G401.6 (cell line): ENCODE measurements around the gene CIT.
"Not testable (repeated sequence)": the region's sequence is repeated elsewhere in the genome, so short reads cannot be mapped to it uniquely, and the experiment has no call there.

ENCODE experiments used
- FAIRE-seq: peaks from 2 replicates; lab custom pipeline; 2012; peaks lifted over from hg19 to GRCh38; lab: Jason Lieb, UNC

CIT gene

GRCh38 chr12:119876761-119877638 is at the start of gene CIT:
Gene CIT, minus strand, starts transcription at chr12:119877320. Its CDS starts 1,152 bp downstream, at chr12:119876168.
- peak; percentile 98 for FAIRE-seq

GRCh38 chr12:119925269-119925668 is 48.1 kb upstream of the CIT start:
- no peak for FAIRE-seq

- FAIRE-seq = no peak
These were observed 42.9 kb upstream of the CIT start for GRCh38 chr12:119920064-119920463.

- no peak for FAIRE-seq
These were observed 38.9 kb upstream of the CIT start for GRCh38 chr12:119915894-119916510.

GRCh38 chr12:119914666-119915065 is 37.5 kb upstream of the CIT start:
- no peak for FAIRE-seq

- FAIRE-seq = no peak
These were observed 36.6 kb upstream of the CIT start for GRCh38 chr12:119913536-119914330.

GRCh38 chr12:119911182-119911581 is 34.1 kb upstream of the CIT start:
- no peak for FAIRE-seq

GRCh38 chr12:119910586-119910985 is 33.5 kb upstream of the CIT start:
- FAIRE-seq = no peak

- no peak for FAIRE-seq
These were observed 25.0 kb upstream of the CIT start for GRCh38 chr12:119902084-119902509.

- peak; percentile 91 for FAIRE-seq
These were observed 24.6 kb upstream of the CIT start for GRCh38 chr12:119901670-119902069.

GRCh38 chr12:119894916-119895315 is 17.8 kb upstream of the CIT start:
- no peak for FAIRE-seq

- not testable (repeated sequence) for FAIRE-seq
These were observed 15.5 kb upstream of the CIT start for GRCh38 chr12:119892611-119893010.

GRCh38 chr12:119885549-119885948 is 8.4 kb upstream of the CIT start:
- no peak for FAIRE-seq

- not testable (repeated sequence) for FAIRE-seq
These were observed 6.7 kb upstream of the CIT start for GRCh38 chr12:119883791-119884190.

- no peak for FAIRE-seq
These were observed 6.1 kb upstream of the CIT start for GRCh38 chr12:119883237-119883636.

GRCh38 chr12:119877639-119877948 is 474 bp upstream of the CIT start:
- FAIRE-seq = no peak

GRCh38 chr12:119870457-119870856 is 6.7 kb downstream of the CIT start:
- no peak for FAIRE-seq

GRCh38 chr12:119869720-119870119 is 7.4 kb downstream of the CIT start:
- no peak for FAIRE-seq

GRCh38 chr12:119868992-119869391 is 8.1 kb downstream of the CIT start:
- no peak for FAIRE-seq

- no peak for FAIRE-seq
These were observed 12.5 kb downstream of the CIT start for GRCh38 chr12:119864591-119864990.

- no peak for FAIRE-seq
These were observed 17.9 kb downstream of the CIT start for GRCh38 chr12:119859241-119859640.

- no peak for FAIRE-seq
These were observed 20.0 kb downstream of the CIT start for GRCh38 chr12:119857041-119857591.

GRCh38 chr12:119850330-119850729 is 26.8 kb downstream of the CIT start:
- no peak for FAIRE-seq
